Activated CD4-positive, alpha-beta T cell treated with anti-CD3 and anti-CD28 coated beads, Interleukin-2, amount 10 ng/mL, durations not matched to agents 24 days and 14 days (primary cell): ENCODE data around the gene ERBB3. TPM values are rescaled to one million over a fixed set of nuclear protein-coding genes. Genes with fewer than 3 reads are reported as not detected.

Source experiments
- DNase-seq: peaks from one replicate; pipeline ENCODE4 v3.0.0; 2022
- H3K27ac Mint-ChIP-seq: one replicate; pipeline ENCODE4 v1.8.0; 2022; ENCODE audit warnings: mild to moderate bottlenecking, mixed read lengths
- H3K27me3 Mint-ChIP-seq: one replicate; pipeline ENCODE4 v1.8.0; 2022; ENCODE audit warnings: mixed read lengths
- H3K36me3 Mint-ChIP-seq: one replicate; pipeline ENCODE4 v1.8.0; 2022; ENCODE audit warnings: low read depth, mild to moderate bottlenecking, mixed read lengths
- H3K4me1 Mint-ChIP-seq: one replicate; pipeline ENCODE4 v1.8.0; 2021; ENCODE audit warnings: mixed read lengths
- H3K4me3 Mint-ChIP-seq: one replicate; pipeline ENCODE4 v1.8.0; 2022; ENCODE audit warnings: mild to moderate bottlenecking, moderate library complexity, mixed read lengths
- H3K9me3 Mint-ChIP-seq: one replicate; pipeline ENCODE4 v1.8.0; 2021; ENCODE audit warnings: mixed read lengths
- intact Hi-C: fragments of 100-400 bp; cut with micrococcal nuclease; formaldehyde crosslinking; loops from one replicate; pipeline ENCODE4 v1.15.1; 2023
- total RNA-seq: library from RNA; stranded (reverse); gene quantifications from 2 replicates; pipeline ENCODE4 v1.2.3, GENCODE V29; 2022

Gene ERBB3
- total RNA-seq, 1 donor from 2014 or later = 0.14 TPM

DNA sequence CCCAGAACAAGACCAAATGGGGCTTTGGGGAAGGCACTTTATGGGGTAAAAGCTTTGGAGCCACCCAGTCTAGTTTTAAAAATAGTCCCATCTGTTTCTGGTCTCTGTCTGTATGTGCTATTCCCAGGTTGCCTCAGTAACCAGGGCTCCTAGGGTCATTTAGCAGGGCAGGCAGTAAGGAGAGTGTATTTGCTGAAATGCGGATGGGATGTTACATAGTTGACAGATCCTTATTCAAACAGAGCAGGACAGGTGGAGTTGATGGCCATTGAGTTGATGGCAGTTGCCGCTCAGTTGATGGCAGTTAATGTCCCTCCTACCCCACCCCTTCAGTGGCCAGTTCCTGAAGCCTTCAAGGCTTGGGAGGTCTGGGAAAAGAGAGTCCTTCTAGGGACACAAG, 42.7 kb downstream of the ERBB3 start:
- H3K4me3 Mint-ChIP-seq = no peak overlapping the region
- peaks cover 54% of the 10 kb centered on the region for H3K4me1 Mint-ChIP-seq
- intact Hi-C loops = loop anchor here (10.0 kb wide), 1 partner anchor 1632 kb away; the partner anchor contains the start of genes CDK4 and MARCHF9
- H3K27ac Mint-ChIP-seq = no peak overlapping the region
- H3K27me3 Mint-ChIP-seq = peaks cover 3% of the 10 kb centered on the region
- H3K36me3 Mint-ChIP-seq = peaks cover 15% of the 10 kb centered on the region
- no peaks in the 10 kb centered on the region for H3K9me3 Mint-ChIP-seq
- DNase-seq = no peak

DNA sequence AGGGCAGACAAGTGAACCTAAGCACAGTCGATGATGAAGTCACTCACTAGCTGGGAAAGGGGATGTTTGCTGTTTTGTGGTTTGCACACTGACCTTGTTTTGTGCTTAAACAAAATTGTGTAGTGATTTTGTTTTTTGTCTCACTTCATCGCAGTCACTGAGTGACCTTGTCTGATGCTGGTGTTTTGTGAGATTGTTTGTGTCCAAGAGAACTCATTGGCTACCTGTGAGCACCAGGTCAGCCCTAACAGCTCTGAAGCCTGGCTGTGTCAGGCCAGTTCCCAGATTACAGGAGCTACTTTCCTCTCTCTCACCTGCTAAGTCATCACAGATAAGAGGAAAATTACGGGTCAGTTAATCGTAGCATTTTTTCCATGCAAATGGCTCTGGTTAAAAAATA, 44.2 kb downstream of the ERBB3 start:
- Mint-ChIP-seq H3K27me3 (no peaks in the 10 kb centered on the region), H3K36me3 (peaks cover 14% of the 10 kb centered on the region), H3K4me1 (peaks cover 50% of the 10 kb centered on the region), H3K4me3 (no peak overlapping the region), H3K27ac (peak overlapping the region; percentile 22), H3K9me3 (no peaks in the 10 kb centered on the region)
- DNase-seq = no peak
- intact Hi-C loops = loop anchor here (10.0 kb wide), 1 partner anchor 1631 kb away; the partner anchor contains the start of genes CDK4 and MARCHF9

DNA sequence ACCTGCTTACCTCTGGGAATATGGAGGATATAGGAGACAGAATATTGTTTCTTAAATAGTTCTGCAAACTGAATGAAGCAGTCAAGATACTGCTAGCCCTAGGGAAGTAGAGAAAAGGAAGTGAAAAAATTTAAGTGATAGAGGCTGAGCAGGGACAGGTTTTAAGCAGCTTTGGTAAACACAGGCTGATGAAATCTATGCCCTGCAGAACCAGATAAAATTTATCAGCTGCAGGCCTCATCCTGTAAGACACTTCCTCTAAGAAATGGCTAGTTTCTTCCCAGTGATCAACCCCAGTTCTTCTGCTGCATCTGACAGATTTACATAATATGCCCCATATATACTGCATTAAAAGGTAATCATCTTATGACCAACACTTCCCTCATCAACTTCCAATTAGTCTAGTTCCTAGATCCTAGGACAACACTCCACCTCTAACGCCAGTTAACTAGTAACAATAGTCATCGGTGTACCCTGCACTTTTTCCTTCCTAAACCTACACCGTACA, 46.8 kb downstream of the ERBB3 start:
- Mint-ChIP-seq H3K27ac (peak overlapping the region; percentile 94), H3K9me3 (no peaks in the 10 kb centered on the region), H3K4me1 (peaks cover 57% of the 10 kb centered on the region), H3K4me3 (peak overlapping the region; percentile 98), H3K36me3 (peaks cover 31% of the 10 kb centered on the region), H3K27me3 (no peaks in the 10 kb centered on the region)
- intact Hi-C loops = loop anchor here (1.0 to 10.0 kb wide), 7 partner anchors 8 to 1628 kb away; partner anchors contain the start of genes CDK4, MARCHF9, MYL6B and TIMELESS
- no peak for DNase-seq

DNA sequence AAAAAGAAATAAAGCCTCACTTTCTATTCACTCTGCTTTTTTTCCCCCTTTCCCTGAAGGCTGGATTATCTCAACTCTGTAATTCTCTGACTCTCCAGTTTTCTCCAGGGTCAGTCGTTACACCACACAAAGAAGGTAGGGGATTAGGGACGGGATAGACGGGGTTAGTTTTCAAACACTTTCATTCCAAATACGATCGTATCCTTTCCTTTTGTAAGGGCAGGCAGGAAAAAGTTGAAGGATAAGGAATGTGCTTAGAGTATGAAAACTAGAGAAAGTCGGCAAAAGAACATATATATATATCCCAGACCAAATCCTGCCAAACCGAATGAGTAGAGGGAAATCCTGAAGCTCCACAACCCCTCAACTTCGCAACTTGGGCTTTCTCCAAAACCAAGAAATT, 47.5 kb downstream of the ERBB3 start:
- peaks cover 64% of the 10 kb centered on the region for H3K4me1 Mint-ChIP-seq
- peaks cover 36% of the 10 kb centered on the region for H3K36me3 Mint-ChIP-seq
- H3K27me3 Mint-ChIP-seq = no peaks in the 10 kb centered on the region
- H3K27ac Mint-ChIP-seq = peak overlapping the region; percentile 94
- intact Hi-C loops = loop anchor here (2.0 to 10.0 kb wide), 3 partner anchors 129 to 1627 kb away; partner anchors contain the start of genes CDK4, MARCHF9 and TIMELESS
- peak overlapping the region; percentile 98 for H3K4me3 Mint-ChIP-seq
- no peaks in the 10 kb centered on the region for H3K9me3 Mint-ChIP-seq
- DNase-seq = no peak

DNA sequence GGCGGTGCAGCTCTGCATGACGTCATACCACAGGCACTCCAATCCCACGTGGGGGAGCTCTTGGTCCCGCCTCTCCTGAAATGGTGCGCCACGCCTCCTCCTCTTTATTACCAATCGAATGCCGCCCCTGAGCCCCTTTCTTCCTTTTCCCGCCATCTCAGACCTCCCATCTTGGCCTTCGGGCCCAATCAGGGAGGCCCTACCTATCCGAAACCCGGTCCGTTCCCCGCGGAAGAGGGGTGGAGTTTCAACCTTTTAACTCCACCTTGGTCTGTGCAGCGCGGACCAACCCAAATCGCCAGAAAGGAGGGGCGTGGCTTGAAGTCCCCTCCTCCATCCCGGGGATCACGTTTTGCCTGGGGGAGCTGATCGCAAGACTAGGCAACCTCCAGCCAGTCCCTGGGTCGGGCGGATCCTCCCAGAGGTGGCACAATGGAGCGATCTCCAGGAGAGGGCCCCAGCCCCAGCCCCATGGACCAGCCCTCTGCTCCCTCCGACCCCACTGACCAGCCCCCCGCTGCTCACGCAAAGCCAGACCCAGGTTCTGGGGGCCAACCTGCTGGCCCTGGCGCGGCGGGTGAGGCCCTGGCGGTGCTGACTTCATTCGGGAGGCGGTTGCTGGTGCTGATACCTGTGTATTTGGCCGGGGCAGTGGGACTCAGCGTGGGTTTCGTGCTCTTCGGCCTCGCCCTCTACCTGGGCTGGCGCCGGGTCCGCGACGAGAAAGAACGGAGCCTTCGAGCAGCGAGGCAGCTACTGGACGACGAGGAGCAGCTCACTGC, 48.1 kb downstream of the ERBB3 start, which contains the start of gene ESYT1:
Gene ESYT1 (plus strand): TSS at position 380 of the 782 bp plus-strand sequence. CDS start 53 bp downstream, at position 433.
- H3K9me3 Mint-ChIP-seq = no peaks in the 10 kb centered on the region
- peaks cover 65% of the 10 kb centered on the region for H3K4me1 Mint-ChIP-seq
- no peaks in the 10 kb centered on the region for H3K27me3 Mint-ChIP-seq
- DNase-seq = peak; percentile 99
- intact Hi-C loops = loop anchor here (2.0 to 10.0 kb wide), 4 partner anchors 129 to 1627 kb away; partner anchors contain the start of genes CDK4, MARCHF9, SPRYD4 and TIMELESS
- H3K4me3 Mint-ChIP-seq = peak within 1 kb of the TSS; percentile 98
- peak within 1 kb of the TSS; percentile 94 for H3K27ac Mint-ChIP-seq
- peaks cover 39% of the 10 kb centered on the region for H3K36me3 Mint-ChIP-seq

DNA sequence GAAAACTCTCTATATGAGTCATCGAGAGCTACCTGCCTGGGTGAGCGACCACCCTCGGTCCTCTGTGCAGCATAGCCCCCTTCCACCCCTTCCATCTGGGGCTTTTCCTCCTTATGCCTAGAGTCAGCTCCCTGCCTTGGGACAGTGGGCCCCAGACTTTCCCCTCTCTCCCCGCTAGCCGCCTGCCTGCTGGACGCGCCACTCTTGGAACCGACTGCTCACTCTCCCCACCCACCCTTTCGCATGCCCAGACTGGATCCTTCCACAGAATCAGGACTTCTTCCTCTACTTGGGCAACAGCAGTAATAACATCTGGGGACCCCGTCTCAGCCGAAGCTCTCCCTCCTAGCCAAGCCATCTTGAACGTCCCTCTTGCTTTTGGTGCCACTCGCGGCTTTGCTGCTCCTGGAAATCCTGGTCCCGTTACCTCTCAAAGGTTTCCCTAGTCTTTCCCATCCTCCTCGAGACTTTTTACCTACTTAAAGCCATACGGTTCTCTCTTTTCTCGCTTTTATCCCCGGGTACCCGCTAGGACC, 48.8 kb downstream of the ERBB3 start:
- H3K36me3 Mint-ChIP-seq = peaks cover 45% of the 10 kb centered on the region
- intact Hi-C loops = loop anchor here (1.0 to 10.0 kb wide), 4 partner anchors 9 to 1626 kb away; partner anchors contain the start of genes CDK4, MARCHF9, SPRYD4 and TIMELESS

DNA sequence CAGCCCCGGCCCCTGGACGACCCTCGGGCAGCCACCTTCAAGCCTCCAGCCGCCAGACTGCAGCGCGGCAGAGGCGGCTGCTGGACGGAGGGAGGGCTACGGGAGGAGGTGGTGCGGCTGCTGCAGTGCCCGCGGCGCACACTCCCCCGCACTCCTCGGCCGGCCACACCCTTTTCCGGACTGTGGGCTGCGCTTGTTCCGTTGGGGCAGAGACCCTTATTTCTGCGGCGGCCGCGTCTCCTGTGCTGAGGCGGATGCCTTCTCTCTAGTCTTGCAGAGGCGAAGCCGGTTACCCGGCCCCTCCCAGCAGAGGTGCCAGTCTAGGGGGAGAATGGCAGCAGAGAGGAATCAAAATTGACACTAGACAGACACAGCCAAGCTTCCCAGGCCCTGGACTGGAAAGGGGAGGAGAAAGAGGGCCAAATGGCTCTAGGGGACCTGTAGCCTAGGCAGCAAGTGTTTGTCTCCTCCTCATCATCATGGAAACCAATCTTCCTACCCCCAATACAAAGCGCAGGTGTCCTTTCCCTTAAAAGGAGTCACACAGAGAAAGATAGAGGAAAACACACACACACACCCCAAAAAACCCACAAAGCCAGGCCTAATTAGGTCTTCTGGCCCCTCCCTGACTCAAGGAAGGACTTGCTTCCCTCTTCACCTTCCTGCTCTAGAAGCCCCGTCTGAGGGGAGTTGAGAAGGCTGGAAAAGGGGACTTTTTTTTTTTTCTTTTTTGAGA, 49.4 kb downstream of the ERBB3 start:
- Mint-ChIP-seq H3K36me3 (peaks cover 52% of the 10 kb centered on the region), H3K9me3 (no peaks in the 10 kb centered on the region), H3K4me1 (peaks cover 65% of the 10 kb centered on the region), H3K27me3 (no peaks in the 10 kb centered on the region), H3K27ac (peak overlapping the region; percentile 94), H3K4me3 (peak overlapping the region; percentile 98)
- intact Hi-C loops = loop anchor here (1.0 to 10.0 kb wide), 4 partner anchors 8 to 1625 kb away; partner anchors contain the start of genes CDK4, MARCHF9, SPRYD4 and TIMELESS
- peak; percentile 94 for DNase-seq

More for the DNA sequence above, 48.8 kb downstream of the ERBB3 start:
- Mint-ChIP-seq H3K27me3 (no peaks in the 10 kb centered on the region), H3K4me3 (peak overlapping the region; percentile 98), H3K4me1 (peaks cover 68% of the 10 kb centered on the region), H3K27ac (peak overlapping the region; percentile 94), H3K9me3 (no peaks in the 10 kb centered on the region)
- DNase-seq = no peak

DNA sequence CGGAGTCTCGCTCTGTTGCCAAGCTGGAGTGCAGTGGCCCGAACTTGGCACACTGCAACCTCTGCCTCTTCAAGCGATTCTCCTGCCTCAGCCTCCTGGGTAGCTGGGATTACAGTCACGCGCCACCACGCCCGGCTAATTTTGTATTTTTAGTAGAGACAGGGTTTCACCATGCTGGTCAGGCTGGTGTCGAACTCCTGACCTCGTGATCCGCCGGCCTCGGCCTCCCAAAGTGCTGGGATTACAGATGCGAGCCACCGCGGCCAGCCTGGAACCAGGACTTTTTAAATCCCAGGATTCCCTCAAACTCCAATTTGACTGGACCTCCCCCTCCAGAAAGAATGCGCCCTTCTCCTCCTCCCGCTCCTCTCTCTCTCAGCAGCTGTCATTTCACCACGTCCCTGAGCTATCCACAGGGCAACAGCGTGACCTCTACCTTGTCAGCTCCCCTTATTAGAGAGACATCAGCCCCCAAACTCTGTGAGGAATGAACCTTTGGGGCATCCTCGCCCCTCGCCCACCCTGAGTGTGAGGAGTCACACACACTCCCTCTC, 50.1 kb downstream of the ERBB3 start:
- H3K4me3 Mint-ChIP-seq = peak overlapping the region; percentile 98
- no peak for DNase-seq
- H3K27me3 Mint-ChIP-seq = no peaks in the 10 kb centered on the region
- peaks cover 56% of the 10 kb centered on the region for H3K36me3 Mint-ChIP-seq
- no peaks in the 10 kb centered on the region for H3K9me3 Mint-ChIP-seq
- H3K4me1 Mint-ChIP-seq = peaks cover 62% of the 10 kb centered on the region
- intact Hi-C loops = loop anchor here (1.0 to 10.0 kb wide), 4 partner anchors 7 to 1625 kb away; partner anchors contain the start of genes CDK4, MARCHF9, SPRYD4 and TIMELESS
- peak overlapping the region; percentile 94 for H3K27ac Mint-ChIP-seq

DNA sequence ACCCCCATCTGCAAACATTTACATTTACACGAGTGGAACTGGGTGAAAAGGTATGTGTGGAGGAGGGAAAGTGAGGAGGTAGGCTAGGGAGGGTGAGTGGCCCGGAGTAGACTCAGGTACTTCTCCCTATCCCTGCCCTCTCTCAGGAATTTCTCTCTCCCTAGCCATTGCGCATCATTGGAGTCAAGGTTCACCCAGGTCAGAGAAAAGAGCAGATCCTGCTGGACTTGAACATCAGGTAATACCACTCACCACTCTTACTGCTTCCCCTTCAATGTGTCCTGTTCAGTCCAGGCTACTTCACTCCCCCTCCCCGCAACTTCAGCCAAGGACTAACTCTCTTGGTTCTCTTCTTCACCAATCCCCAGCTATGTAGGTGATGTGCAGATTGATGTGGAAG, 50.9 kb downstream of the ERBB3 start:
- no peak for DNase-seq
- Mint-ChIP-seq H3K36me3 (peaks cover 57% of the 10 kb centered on the region), H3K9me3 (no peaks in the 10 kb centered on the region), H3K4me3 (peak overlapping the region; percentile 98), H3K4me1 (peaks cover 59% of the 10 kb centered on the region), H3K27ac (peak overlapping the region; percentile 46), H3K27me3 (no peaks in the 10 kb centered on the region)
- intact Hi-C loops = no loop called here

DNA sequence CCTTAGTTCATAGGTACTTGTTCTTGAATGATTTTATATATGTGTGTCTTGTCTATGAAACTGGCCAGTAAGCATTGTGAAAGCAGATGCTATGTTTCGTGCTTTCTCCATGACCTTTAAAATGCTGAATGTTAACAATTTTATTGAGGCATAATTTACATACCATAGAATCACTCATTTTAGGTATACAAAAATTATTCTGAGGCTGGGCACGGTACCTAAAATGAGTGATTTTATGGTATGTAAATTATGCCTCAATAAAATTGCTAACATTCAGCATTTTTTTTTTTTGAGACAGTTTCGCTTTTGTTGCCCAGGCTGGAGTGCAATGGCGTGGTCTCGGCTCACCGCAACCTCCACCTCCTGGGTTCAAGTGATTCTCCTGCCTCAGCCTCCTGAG, 54.9 kb downstream of the ERBB3 start:
- no peak for DNase-seq
- Mint-ChIP-seq H3K4me3 (no peak overlapping the region), H3K36me3 (peaks cover 85% of the 10 kb centered on the region), H3K4me1 (peaks cover 55% of the 10 kb centered on the region), H3K27me3 (no peaks in the 10 kb centered on the region), H3K9me3 (no peaks in the 10 kb centered on the region), H3K27ac (no peak overlapping the region)
- intact Hi-C loops = no loop called here

DNA sequence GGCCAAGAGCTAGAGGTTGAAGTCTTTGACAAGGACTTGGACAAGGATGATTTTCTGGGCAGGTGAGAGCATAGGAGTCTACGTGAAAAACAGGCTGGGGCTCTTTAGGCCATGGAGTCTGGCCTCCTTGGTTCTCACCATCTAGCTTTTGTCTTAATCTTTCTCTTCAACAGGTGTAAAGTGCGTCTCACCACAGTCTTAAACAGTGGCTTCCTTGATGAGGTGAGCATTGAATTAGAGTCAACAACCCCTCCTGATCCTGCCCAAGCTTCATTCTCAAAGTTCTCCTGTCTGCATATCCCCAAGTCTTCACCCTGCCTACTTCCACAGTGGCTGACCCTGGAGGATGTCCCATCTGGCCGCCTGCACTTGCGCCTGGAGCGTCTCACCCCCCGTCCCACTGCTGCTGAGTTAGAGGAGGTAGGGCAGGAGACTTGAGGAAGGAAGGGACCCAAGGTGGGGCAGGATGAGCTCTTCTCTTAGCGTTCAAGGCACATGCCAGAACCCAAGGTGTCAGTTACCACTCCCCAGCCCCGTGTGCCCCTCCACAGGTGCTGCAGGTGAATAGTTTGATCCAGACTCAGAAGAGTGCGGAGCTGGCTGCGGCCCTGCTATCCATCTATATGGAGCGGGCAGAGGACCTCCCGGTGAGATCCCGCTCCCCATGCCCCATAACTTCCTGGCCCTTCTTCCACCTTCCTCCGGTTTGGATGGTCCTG, 58.0 kb downstream of the ERBB3 start:
- Mint-ChIP-seq H3K9me3 (no peaks in the 10 kb centered on the region), H3K27ac (peak overlapping the region; percentile 80), H3K4me1 (peaks cover 50% of the 10 kb centered on the region), H3K36me3 (peaks cover 81% of the 10 kb centered on the region), H3K4me3 (peak overlapping the region; percentile 30), H3K27me3 (no peaks in the 10 kb centered on the region)
- no peak for DNase-seq
- intact Hi-C loops = loop anchor here (1.0 kb wide), 1 partner anchor 9 kb away; no protein-coding TSS in a partner anchor

DNA sequence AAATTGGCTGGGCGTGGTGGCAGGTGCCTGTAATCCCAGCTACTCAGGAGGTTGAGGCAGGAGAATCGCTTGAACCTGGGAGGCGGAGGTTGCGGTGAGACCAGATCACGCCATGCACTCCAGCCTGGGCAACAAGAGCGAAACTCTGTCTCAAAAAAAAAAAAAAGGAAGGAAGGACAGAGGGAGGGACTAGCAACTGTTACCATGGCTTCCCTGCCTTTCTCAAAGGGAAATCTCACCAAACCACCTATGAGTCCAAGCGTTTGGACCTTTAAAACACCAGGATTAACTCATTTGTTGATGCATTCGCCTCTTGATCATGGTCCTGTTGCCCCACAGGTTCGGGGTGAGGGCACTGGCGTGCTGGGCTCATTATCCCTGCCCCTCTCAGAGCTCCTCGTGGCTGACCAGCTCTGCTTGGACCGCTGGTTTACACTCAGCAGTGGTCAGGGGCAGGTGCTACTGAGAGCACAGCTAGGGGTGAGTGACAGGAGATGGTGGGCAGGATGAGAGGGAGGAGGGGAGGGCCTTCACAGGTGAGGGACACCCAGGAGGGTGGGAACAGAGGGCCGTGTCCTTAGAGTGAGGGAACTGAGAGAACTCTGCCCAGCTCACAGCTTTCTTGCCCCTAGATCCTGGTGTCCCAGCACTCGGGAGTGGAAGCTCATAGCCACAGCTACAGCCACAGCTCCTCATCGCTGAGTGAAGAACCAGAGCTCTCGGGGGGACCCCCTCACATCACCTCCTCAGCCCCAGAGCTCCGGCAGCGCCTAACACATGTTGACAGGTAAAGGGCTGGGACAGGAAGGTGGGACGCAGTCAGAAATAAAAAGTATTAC, 62.2 kb downstream of the ERBB3 start:
- Mint-ChIP-seq H3K27me3 (no peaks in the 10 kb centered on the region), H3K9me3 (no peaks in the 10 kb centered on the region), H3K4me3 (no peak overlapping the region), H3K27ac (no peak overlapping the region), H3K36me3 (peaks cover 74% of the 10 kb centered on the region), H3K4me1 (peaks cover 37% of the 10 kb centered on the region)
- DNase-seq = no peak
- intact Hi-C loops = no loop called here
